GM12891 (cell line): ENCODE data around the gene XDH.

ENCODE experiments used
- PAX5 ChIP-seq: IDR thresholded peaks from 2 replicates; pipeline ENCODE4 v1.6.1; 2011; ENCODE audit warnings: low read length, moderate library complexity, mild to moderate bottlenecking; ENCODE audit not compliant: insufficient read depth, severe bottlenecking
- POLR2A ChIP-seq: IDR thresholded peaks from 2 replicates; pipeline ENCODE4 v1.6.1; 2011; ENCODE audit warnings: low read depth, low read length, control low read depth
- POLR2AphosphoS5 ChIP-seq: IDR thresholded peaks from 2 replicates; pipeline ENCODE4 v1.6.1; 2011; ENCODE audit warnings: low read depth, low read length, control low read depth

GRCh38 chr2:31365834-31366505, 48.6 kb downstream of the XDH start:
- no peak for TF ChIP-seq POLR2A
- TF ChIP-seq PAX5: no peak
- TF ChIP-seq POLR2AphosphoS5: no peak
